H9 (cell line): ENCODE data around the gene MAN1A2. TPM values are rescaled to one million over a fixed set of nuclear protein-coding genes. Genes with fewer than 3 reads are reported as not detected.

ENCODE experiments used
- DNase-seq: peaks from one replicate; pipeline ENCODE4 v3.0.0-alpha.2; 2017
- H2AFZ ChIP-seq: one replicate; pipeline ENCODE4 v1.6.1; 2013; ENCODE audit warnings: mild to moderate bottlenecking, low read length, control low read depth, moderate library complexity
- H2AK5ac ChIP-seq: 2 replicates; pipeline ENCODE4 v1.6.1; 2013; ENCODE audit warnings: low read length, control low read depth, mixed read lengths; ENCODE audit not compliant: insufficient read length
- H2BK120ac ChIP-seq: one replicate; pipeline ENCODE4 v1.6.1; 2013; ENCODE audit warnings: low read depth, mild to moderate bottlenecking, low read length, control low read depth, inconsistent platforms; ENCODE audit not compliant: poor library complexity, severe bottlenecking
- H2BK12ac ChIP-seq: 2 replicates; pipeline ENCODE4 v1.6.1; 2013; ENCODE audit warnings: low read length, control low read depth, mixed read lengths, low read depth; ENCODE audit not compliant: insufficient read length
- H2BK15ac ChIP-seq: 2 replicates; pipeline ENCODE4 v1.6.1; 2013; ENCODE audit warnings: low read depth, low read length, control low read depth
- H2BK20ac ChIP-seq: one replicate; pipeline ENCODE4 v1.6.1; 2013; ENCODE audit warnings: low read depth, mild to moderate bottlenecking, low read length, control low read depth, inconsistent platforms; ENCODE audit not compliant: poor library complexity, severe bottlenecking
- H2BK5ac ChIP-seq: 2 replicates; pipeline ENCODE4 v1.6.1; 2013; ENCODE audit warnings: low read length, control low read depth, mixed read lengths; ENCODE audit not compliant: insufficient read length
- H3K14ac ChIP-seq: 2 replicates; pipeline ENCODE4 v1.6.1; 2013; ENCODE audit warnings: low read length, control low read depth; ENCODE audit not compliant: insufficient read depth
- H3K18ac ChIP-seq: 2 replicates; pipeline ENCODE4 v1.6.1; 2013; ENCODE audit warnings: low read depth, mild to moderate bottlenecking, mixed read lengths, low read length, control low read depth; ENCODE audit not compliant: insufficient read length
- H3K23ac ChIP-seq: 2 replicates; pipeline ENCODE4 v1.6.1; 2013; ENCODE audit warnings: low read length, control low read depth, mixed read lengths, low read depth; ENCODE audit not compliant: insufficient read length
- H3K23me2 ChIP-seq: 2 replicates; pipeline ENCODE4 v1.6.1; 2013; ENCODE audit warnings: low read depth, mild to moderate bottlenecking, mixed read lengths, low read length, control low read depth; ENCODE audit not compliant: insufficient read length, poor library complexity, severe bottlenecking
- H3K27ac ChIP-seq: 2 replicates; pipeline ENCODE4 v1.5.1; 2013; ENCODE audit warnings: low read length, control low read depth, mixed read lengths, low read depth; ENCODE audit not compliant: insufficient read length
- H3K27me3 ChIP-seq: 2 replicates; pipeline ENCODE4 v1.6.1; 2013; ENCODE audit warnings: low read length, control low read depth, inconsistent platforms; ENCODE audit not compliant: insufficient read depth
- H3K4ac ChIP-seq: 2 replicates; pipeline ENCODE4 v1.6.1; 2013; ENCODE audit warnings: low read depth, mild to moderate bottlenecking, control low read depth, inconsistent platforms, low read length, moderate library complexity
- H3K4me1 ChIP-seq: 2 replicates; pipeline ENCODE4 v1.6.1; 2013; ENCODE audit warnings: low read length, control low read depth, inconsistent platforms; ENCODE audit not compliant: insufficient read depth
- H3K4me2 ChIP-seq: 2 replicates; pipeline ENCODE4 v1.6.1; 2013; ENCODE audit warnings: low read length, control low read depth, mixed read lengths; ENCODE audit not compliant: insufficient read length, insufficient read depth
- H3K56ac ChIP-seq: 2 replicates; pipeline ENCODE4 v1.6.1; 2013; ENCODE audit warnings: low read depth, mild to moderate bottlenecking, mixed read lengths, low read length, control low read depth; ENCODE audit not compliant: insufficient read length
- H3K79me1 ChIP-seq: 2 replicates; pipeline ENCODE4 v1.6.1; 2013; ENCODE audit warnings: low read depth, mild to moderate bottlenecking, moderate library complexity, low read length, control low read depth, inconsistent platforms; ENCODE audit not compliant: insufficient read depth, poor library complexity, severe bottlenecking
- H3K79me2 ChIP-seq: 2 replicates; pipeline ENCODE4 v1.6.1; 2013; ENCODE audit warnings: low read length, control low read depth, inconsistent platforms; ENCODE audit not compliant: insufficient read depth
- H3K9ac ChIP-seq: 2 replicates; pipeline ENCODE4 v1.6.1; 2013; ENCODE audit warnings: low read length, control low read depth, mixed read lengths; ENCODE audit not compliant: insufficient read length; ENCODE audit errors: extremely low read depth
- H3K9me3 ChIP-seq: one replicate; pipeline ENCODE4 v1.6.1; 2013; ENCODE audit warnings: low read depth, low read length, inconsistent platforms; ENCODE audit not compliant: control insufficient read depth
- H3T11ph ChIP-seq: one replicate; pipeline ENCODE4 v1.6.1; 2013; ENCODE audit warnings: mild to moderate bottlenecking, low read length, control low read depth, inconsistent platforms
- H4K20me1 ChIP-seq: one replicate; pipeline ENCODE4 v1.6.1; 2013; ENCODE audit not compliant: control insufficient read depth, insufficient read length, insufficient read depth
- H4K5ac ChIP-seq: 2 replicates; pipeline ENCODE4 v1.6.1; 2013; ENCODE audit warnings: low read depth, mild to moderate bottlenecking, mixed read lengths, low read length, control low read depth; ENCODE audit not compliant: insufficient read length
- H4K8ac ChIP-seq: replicated peaks from 2 replicates; pipeline ENCODE4 v1.6.1; 2013; ENCODE audit warnings: low read length, control low read depth, mixed read lengths, low read depth; ENCODE audit not compliant: insufficient read length
- H4K91ac ChIP-seq: 2 replicates; pipeline ENCODE4 v1.6.1; 2013; ENCODE audit warnings: low read depth, mild to moderate bottlenecking, moderate library complexity, mixed read lengths, low read length, control low read depth; ENCODE audit not compliant: insufficient read length
- H3K27ac Mint-ChIP-seq, 3 experiments: 2 replicates in 2 of 3; 3 replicates in 1 of 3; pipeline ENCODE4 v1.8.0; 2020 to 2021; ENCODE audit warnings: mixed read lengths in 3 of 3, mild to moderate bottlenecking in 1 of 3, moderate library complexity in 1 of 3
- H3K27me3 Mint-ChIP-seq: 2 replicates; pipeline ENCODE4 v1.8.0; 2021; ENCODE audit warnings: low read depth, mild to moderate bottlenecking, moderate library complexity, mixed read lengths
- H3K36me3 Mint-ChIP-seq, 3 experiments: 2 replicates in 2 of 3; 3 replicates in 1 of 3; pipeline ENCODE4 v1.8.0; 2020 to 2021; ENCODE audit warnings: low read depth in 3 of 3, mixed read lengths in 3 of 3; ENCODE audit not compliant: insufficient read depth in 1 of 3
- H3K4me1 Mint-ChIP-seq, 2 experiments: 2 replicates each; pipeline ENCODE4 v1.8.0; 2020; ENCODE audit warnings: mixed read lengths in 2 of 2
- H3K4me3 Mint-ChIP-seq, 2 experiments: 2 replicates in 1 of 2; 3 replicates in 1 of 2; pipeline ENCODE4 v1.8.0; 2020 to 2021; ENCODE audit warnings: mild to moderate bottlenecking in 2 of 2, mixed read lengths in 2 of 2, moderate library complexity in 1 of 2
- H3K9me3 Mint-ChIP-seq, 2 experiments: 2 replicates in 1 of 2; 3 replicates in 1 of 2; pipeline ENCODE4 v1.8.0; 2020; ENCODE audit warnings: mild to moderate bottlenecking in 2 of 2, mixed read lengths in 2 of 2, moderate library complexity in 1 of 2
- total RNA-seq: library from RNA; stranded (reverse); gene quantifications from 2 replicates; pipeline ENCODE4 v1.2.1, GENCODE V29; 2021
- TF ChIP-seq, protein P1 (sequence below): fragments of 200-600 bp; sonication (generic); conservative IDR thresholded peaks from 3 replicates; pipeline ENCODE4 v1.8.0; 2021; ENCODE audit warnings: antibody characterized with exemption, mild to moderate bottlenecking

MAN1A2 gene
- total RNA-seq, 1 experiment from 2014 or later, result 24.0 TPM

DNA sequence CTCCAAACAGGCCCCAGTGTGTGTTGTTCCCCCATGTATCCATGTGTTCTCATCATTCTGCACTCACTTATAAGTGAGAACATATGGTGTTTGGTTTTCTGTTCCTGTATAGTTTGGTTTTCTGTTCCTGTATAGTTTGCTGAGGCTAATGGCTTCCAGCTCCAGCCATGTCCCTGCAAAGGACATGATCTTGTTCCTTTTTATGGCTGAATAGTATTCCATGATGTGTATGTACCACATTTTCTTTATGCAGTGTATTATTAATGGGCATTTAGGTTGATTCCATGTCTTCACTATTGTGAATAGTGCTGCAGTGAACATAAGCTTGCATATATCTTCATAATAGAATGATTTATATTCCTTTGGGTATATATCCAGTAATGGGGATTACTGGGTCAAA is 111.8 kb downstream of the MAN1A2 start:
- no peak overlapping the region for H4K8ac ChIP-seq
- no peak overlapping the region for H2BK20ac ChIP-seq
- TF ChIP-seq, protein P1, sequence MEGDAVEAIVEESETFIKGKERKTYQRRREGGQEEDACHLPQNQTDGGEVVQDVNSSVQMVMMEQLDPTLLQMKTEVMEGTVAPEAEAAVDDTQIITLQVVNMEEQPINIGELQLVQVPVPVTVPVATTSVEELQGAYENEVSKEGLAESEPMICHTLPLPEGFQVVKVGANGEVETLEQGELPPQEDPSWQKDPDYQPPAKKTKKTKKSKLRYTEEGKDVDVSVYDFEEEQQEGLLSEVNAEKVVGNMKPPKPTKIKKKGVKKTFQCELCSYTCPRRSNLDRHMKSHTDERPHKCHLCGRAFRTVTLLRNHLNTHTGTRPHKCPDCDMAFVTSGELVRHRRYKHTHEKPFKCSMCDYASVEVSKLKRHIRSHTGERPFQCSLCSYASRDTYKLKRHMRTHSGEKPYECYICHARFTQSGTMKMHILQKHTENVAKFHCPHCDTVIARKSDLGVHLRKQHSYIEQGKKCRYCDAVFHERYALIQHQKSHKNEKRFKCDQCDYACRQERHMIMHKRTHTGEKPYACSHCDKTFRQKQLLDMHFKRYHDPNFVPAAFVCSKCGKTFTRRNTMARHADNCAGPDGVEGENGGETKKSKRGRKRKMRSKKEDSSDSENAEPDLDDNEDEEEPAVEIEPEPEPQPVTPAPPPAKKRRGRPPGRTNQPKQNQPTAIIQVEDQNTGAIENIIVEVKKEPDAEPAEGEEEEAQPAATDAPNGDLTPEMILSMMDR, result no peak
- H2BK15ac ChIP-seq, result no peak overlapping the region
- no peak overlapping the region for H4K91ac ChIP-seq
- no peaks in the 10 kb centered on the region for H3K79me1 ChIP-seq
- H4K5ac ChIP-seq, result no peak overlapping the region
- H3K23me2 ChIP-seq, result no peaks in the 10 kb centered on the region
- H3K23ac ChIP-seq, result no peak overlapping the region
- H3K9me3 ChIP-seq, result no peaks in the 10 kb centered on the region
- H2AFZ ChIP-seq, result no peak overlapping the region
- H3K18ac ChIP-seq, result no peak overlapping the region
- no peak overlapping the region for H3K4ac ChIP-seq
- H3T11ph ChIP-seq, result no peak overlapping the region
- no peaks in the 10 kb centered on the region for H4K20me1 ChIP-seq
- Mint-ChIP-seq H3K4me3 (no peak overlapping the region), H3K4me1 (no peaks in the 10 kb centered on the region), H3K36me3 (peaks cover 2 to 8% (median 7%) of the 10 kb centered on the region in 3 experiments; a peak in 4 of 7 replicates), H3K27ac (no peak overlapping the region), H3K9me3 (peaks cover 3 to 5% of the 10 kb centered on the region in 2 experiments; a peak in 3 of 5 replicates), H3K27me3 (no peaks in the 10 kb centered on the region)
- DNase-seq, result no peak
- no peak overlapping the region for H3K9ac ChIP-seq
- H3K4me1 ChIP-seq, result no peaks in the 10 kb centered on the region
- no peaks in the 10 kb centered on the region for H3K79me2 ChIP-seq
- no peak overlapping the region for H3K56ac ChIP-seq
- H3K27me3 ChIP-seq, result no peaks in the 10 kb centered on the region
- no peak overlapping the region for H3K4me2 ChIP-seq
- no peak overlapping the region for H2AK5ac ChIP-seq
- no peak overlapping the region for H3K14ac ChIP-seq
- H2BK120ac ChIP-seq, result no peak overlapping the region
- H2BK12ac ChIP-seq, result no peak overlapping the region
- H2BK5ac ChIP-seq, result no peak overlapping the region
- H3K27ac ChIP-seq, result no peak overlapping the region
